ENCODE data around the gene UGT8. TPM values are rescaled to one million over a fixed set of nuclear protein-coding genes. Genes with fewer than 3 reads are reported as not detected.
"Not testable (repeated sequence)": the region's sequence is repeated elsewhere in the genome, so short reads cannot be mapped to it uniquely, and the experiment has no call there.

Gene UGT8
- total RNA-seq, 4 donors from 2014 or later: 0.12 to 0.19 TPM; not detected in 2

- no peak for DNase-seq (ENCODE audit: low spot score)
- ATAC-seq (ENCODE audit: low FRiP score): no peak
- TF ChIP-seq CTCF (IDR thresholded peaks at IDR 0.05): no peak
Observed at GRCh38 chr4:114606245-114606644, 7.6 kb downstream of the UGT8 start.

GRCh38 chr4:114607056-114607455 lies 8.4 kb downstream of the UGT8 start:
- ATAC-seq (ENCODE audit: low FRiP score): no peak
- DNase-seq (ENCODE audit: low spot score): no peak
- no peak for TF ChIP-seq CTCF (IDR thresholded peaks at IDR 0.05)

GRCh38 chr4:114613560-114613959 lies 15.0 kb downstream of the UGT8 start:
- DNase-seq (ENCODE audit: low spot score) (no peak), ATAC-seq (ENCODE audit: low FRiP score) (no peak)
- no peak for TF ChIP-seq CTCF (IDR thresholded peaks at IDR 0.05)

- no peak for TF ChIP-seq CTCF (IDR thresholded peaks at IDR 0.05)
- DNase-seq (ENCODE audit: low spot score): no peak
- no peak for ATAC-seq (ENCODE audit: low FRiP score)
Observed at GRCh38 chr4:114615435-114615834, 16.8 kb downstream of the UGT8 start.

GRCh38 chr4:114616036-114616435 lies 17.4 kb downstream of the UGT8 start:
- ATAC-seq (ENCODE audit: low FRiP score): not testable (repeated sequence)

GRCh38 chr4:114626196-114626595 lies 27.6 kb downstream of the UGT8 start:
- no peak for ATAC-seq (ENCODE audit: low FRiP score)
- no peak for TF ChIP-seq CTCF (IDR thresholded peaks at IDR 0.05)
- DNase-seq (ENCODE audit: low spot score): no peak

More at GRCh38 chr4:114616036-114616435, 17.4 kb downstream of the UGT8 start:
- DNase-seq (ENCODE audit: low spot score): not testable (repeated sequence)

- no peak for TF ChIP-seq CTCF (IDR thresholded peaks at IDR 0.05)
- no peak for DNase-seq (ENCODE audit: low spot score)
- no peak for ATAC-seq (ENCODE audit: low FRiP score)
Observed at GRCh38 chr4:114636192-114636935, 37.8 kb downstream of the UGT8 start.
